GM23338 (cell line): ENCODE data around the gene RAD51B. TPM values are rescaled to one million over a fixed set of nuclear protein-coding genes. Genes with fewer than 3 reads are reported as not detected.

Experiments used
- ATAC-seq: fragments of 200-7000 bp; cut with Tn5 transposase; 3 replicates; pipeline ENCODE4 v1.9.1; 2020
- DNase-seq: peaks from one replicate; pipeline ENCODE4 v3.0.0-alpha.2; 2015; ENCODE audit warnings: low spot score
- H2AFZ ChIP-seq: fragments of 200-600 bp; sonication (generic); 2 replicates; pipeline ENCODE4 v1.8.0; 2016; ENCODE audit warnings: antibody characterized with exemption, mild to moderate bottlenecking, moderate library complexity
- H3F3A ChIP-seq: fragments of 200-600 bp; sonication (generic); replicated peaks from 2 replicates; pipeline ENCODE4 v1.8.0; 2017; ENCODE audit warnings: antibody characterized with exemption, mixed run types, low read depth
- H3K27ac ChIP-seq: fragments of 200-600 bp; sonication (generic); 2 replicates; pipeline ENCODE4 v1.6.1; 2016; ENCODE audit warnings: low read depth
- H3K27me3 ChIP-seq: fragments of 200-600 bp; sonication (generic); 2 replicates; pipeline ENCODE4 v1.8.0; 2016; ENCODE audit warnings: mild to moderate bottlenecking, mixed run types, moderate library complexity; ENCODE audit not compliant: insufficient read depth
- H3K36me3 ChIP-seq: fragments of 200-600 bp; sonication (generic); 2 replicates; pipeline ENCODE4 v1.8.0; 2016; ENCODE audit warnings: mild to moderate bottlenecking; ENCODE audit not compliant: insufficient read depth
- H3K4me1 ChIP-seq: fragments of 200-600 bp; sonication (generic); 2 replicates; pipeline ENCODE4 v1.8.0; 2016; ENCODE audit warnings: mild to moderate bottlenecking, moderate library complexity; ENCODE audit not compliant: insufficient read depth
- H3K4me2 ChIP-seq: fragments of 200-600 bp; sonication (generic); 2 replicates; pipeline ENCODE4 v1.7.1; 2017; ENCODE audit warnings: mixed run types
- H3K4me3 ChIP-seq: fragments of 200-600 bp; sonication (generic); 2 replicates; pipeline ENCODE4 v1.6.1; 2016; ENCODE audit warnings: mixed run types
- H3K79me2 ChIP-seq: fragments of 200-600 bp; sonication (generic); replicated peaks from 2 replicates; pipeline ENCODE4 v1.8.0; 2017; ENCODE audit warnings: mild to moderate bottlenecking; ENCODE audit not compliant: insufficient read depth
- H3K9me2 ChIP-seq: fragments of 200-600 bp; sonication (generic); 2 replicates; pipeline ENCODE4 v1.8.0; 2017; ENCODE audit not compliant: insufficient read depth
- H4K20me1 ChIP-seq: fragments of 200-600 bp; sonication (generic); replicated peaks from 2 replicates; pipeline ENCODE4 v1.8.0; 2017; ENCODE audit warnings: mild to moderate bottlenecking; ENCODE audit not compliant: insufficient read depth
- H3K27ac Mint-ChIP-seq: 2 replicates; pipeline ENCODE4 v1.8.0; 2020; ENCODE audit warnings: inconsistent platforms, mild to moderate bottlenecking, moderate library complexity, mixed read lengths
- H3K27me3 Mint-ChIP-seq: 3 replicates; pipeline ENCODE4 v1.8.0; 2022; ENCODE audit warnings: low read depth, mild to moderate bottlenecking, moderate library complexity, mixed read lengths, inconsistent platforms; ENCODE audit not compliant: insufficient read depth, poor library complexity
- H3K36me3 Mint-ChIP-seq: 3 replicates; pipeline ENCODE4 v1.8.0; 2021; ENCODE audit warnings: low read depth, mild to moderate bottlenecking, inconsistent platforms, moderate library complexity, mixed read lengths
- H3K4me1 Mint-ChIP-seq: 3 replicates; pipeline ENCODE4 v1.8.0; 2020; ENCODE audit warnings: mild to moderate bottlenecking, inconsistent platforms, mixed read lengths
- H3K4me3 Mint-ChIP-seq: 3 replicates; pipeline ENCODE4 v1.8.0; 2021; ENCODE audit warnings: moderate library complexity, mild to moderate bottlenecking, inconsistent platforms, mixed read lengths
- H3K9me3 Mint-ChIP-seq: 3 replicates; pipeline ENCODE4 v1.8.0; 2020; ENCODE audit warnings: moderate library complexity, mild to moderate bottlenecking, inconsistent platforms, mixed read lengths
- CREB1 ChIP-seq: fragments of 250-450 bp; sonication (Bioruptor Pico); IDR thresholded peaks from 2 replicates; pipeline ENCODE4 v1.5.0; 2020; ENCODE audit warnings: low read depth, mild to moderate bottlenecking, moderate library complexity
- ETS1 ChIP-seq: IDR thresholded peaks from 2 replicates; pipeline ENCODE4 v1.6.1; 2016; ENCODE audit warnings: antibody characterized with exemption
- EZH2 ChIP-seq: fragments of 200-600 bp; sonication (generic); IDR thresholded peaks from one replicate; pipeline ENCODE4 v1.8.0; 2017; ENCODE audit warnings: antibody characterized with exemption, mild to moderate bottlenecking, low read depth; ENCODE audit not compliant: unreplicated experiment
- EZH2phosphoT487 ChIP-seq: fragments of 200-600 bp; sonication (generic); IDR thresholded peaks from one replicate; pipeline ENCODE4 v1.8.1; 2018; ENCODE audit warnings: antibody characterized with exemption; ENCODE audit not compliant: unreplicated experiment
- JUNB ChIP-seq: IDR thresholded peaks from one replicate; pipeline ENCODE4 v1.6.1; 2016; ENCODE audit warnings: antibody characterized with exemption; ENCODE audit not compliant: unreplicated experiment
- POLR2AphosphoS5 ChIP-seq: IDR thresholded peaks from 2 replicates; pipeline ENCODE4 v1.6.1; 2016; ENCODE audit warnings: antibody characterized with exemption, low read depth
- STAT1 ChIP-seq: IDR thresholded peaks from one replicate; pipeline ENCODE4 v1.6.1; 2016; ENCODE audit warnings: antibody characterized with exemption; ENCODE audit not compliant: unreplicated experiment
- ZNF114 ChIP-seq: fragments of 250-450 bp; sonication (Bioruptor Pico); IDR thresholded peaks from 2 replicates; pipeline ENCODE4 v1.5.0; 2020; ENCODE audit warnings: mild to moderate bottlenecking, moderate library complexity
- ZNF331 ChIP-seq: fragments of 250-450 bp; sonication (Bioruptor Pico); IDR thresholded peaks from 2 replicates; pipeline ENCODE4 v1.5.0; 2020; ENCODE audit warnings: low read depth, mild to moderate bottlenecking, moderate library complexity
- ZNF462 ChIP-seq: fragments of 250-450 bp; sonication (Bioruptor Pico); IDR thresholded peaks from 2 replicates; pipeline ENCODE4 v1.5.0; 2020; ENCODE audit warnings: mild to moderate bottlenecking, moderate library complexity
- polyA plus RNA-seq: library from polyadenylated mRNA; unstranded; fragments of >200 nt; fragmentation: Nextera tagmentation; extraction: Ambion mirVana; gene quantifications from 2 replicates; pipeline ENCODE4 v1.2.1, GENCODE V29; 2016
- total RNA-seq: library from RNA; depleted of rRNA; stranded (reverse); fragments of >200 nt; shearing (Covaris generic); gene quantifications from 2 replicates; pipeline ENCODE4 v1.2.3, GENCODE V29; 2014
- TF ChIP-seq, protein P1 (sequence below): IDR thresholded peaks from one replicate; pipeline ENCODE4 v1.6.1; 2018; ENCODE audit warnings: antibody characterized with exemption; ENCODE audit not compliant: unreplicated experiment

Gene RAD51B
- total and polyA plus RNA-seq, 2 experiments from 2014 or later = 15.7 to 29.1 TPM

DNA sequence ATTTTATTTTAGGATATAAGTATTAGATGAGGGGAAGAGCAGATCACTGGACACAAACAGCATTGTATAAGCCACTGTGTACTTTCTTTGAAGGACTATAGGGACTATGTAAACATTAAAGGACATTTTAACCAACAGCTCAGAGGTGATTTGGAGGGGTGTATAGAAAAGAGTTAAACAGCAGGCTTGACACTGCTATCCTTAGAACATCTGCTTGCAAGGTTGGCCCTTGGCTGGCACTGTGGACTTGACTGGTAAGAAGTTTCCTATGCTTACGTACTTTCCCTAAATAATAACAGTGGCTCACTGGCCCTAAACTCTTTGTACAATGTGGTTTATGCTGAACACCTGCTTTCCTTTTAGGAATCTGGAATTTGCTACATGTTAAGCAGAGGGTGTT, 31.9 kb upstream of the RAD51B start (continued):
- TF ChIP-seq, protein P1, sequence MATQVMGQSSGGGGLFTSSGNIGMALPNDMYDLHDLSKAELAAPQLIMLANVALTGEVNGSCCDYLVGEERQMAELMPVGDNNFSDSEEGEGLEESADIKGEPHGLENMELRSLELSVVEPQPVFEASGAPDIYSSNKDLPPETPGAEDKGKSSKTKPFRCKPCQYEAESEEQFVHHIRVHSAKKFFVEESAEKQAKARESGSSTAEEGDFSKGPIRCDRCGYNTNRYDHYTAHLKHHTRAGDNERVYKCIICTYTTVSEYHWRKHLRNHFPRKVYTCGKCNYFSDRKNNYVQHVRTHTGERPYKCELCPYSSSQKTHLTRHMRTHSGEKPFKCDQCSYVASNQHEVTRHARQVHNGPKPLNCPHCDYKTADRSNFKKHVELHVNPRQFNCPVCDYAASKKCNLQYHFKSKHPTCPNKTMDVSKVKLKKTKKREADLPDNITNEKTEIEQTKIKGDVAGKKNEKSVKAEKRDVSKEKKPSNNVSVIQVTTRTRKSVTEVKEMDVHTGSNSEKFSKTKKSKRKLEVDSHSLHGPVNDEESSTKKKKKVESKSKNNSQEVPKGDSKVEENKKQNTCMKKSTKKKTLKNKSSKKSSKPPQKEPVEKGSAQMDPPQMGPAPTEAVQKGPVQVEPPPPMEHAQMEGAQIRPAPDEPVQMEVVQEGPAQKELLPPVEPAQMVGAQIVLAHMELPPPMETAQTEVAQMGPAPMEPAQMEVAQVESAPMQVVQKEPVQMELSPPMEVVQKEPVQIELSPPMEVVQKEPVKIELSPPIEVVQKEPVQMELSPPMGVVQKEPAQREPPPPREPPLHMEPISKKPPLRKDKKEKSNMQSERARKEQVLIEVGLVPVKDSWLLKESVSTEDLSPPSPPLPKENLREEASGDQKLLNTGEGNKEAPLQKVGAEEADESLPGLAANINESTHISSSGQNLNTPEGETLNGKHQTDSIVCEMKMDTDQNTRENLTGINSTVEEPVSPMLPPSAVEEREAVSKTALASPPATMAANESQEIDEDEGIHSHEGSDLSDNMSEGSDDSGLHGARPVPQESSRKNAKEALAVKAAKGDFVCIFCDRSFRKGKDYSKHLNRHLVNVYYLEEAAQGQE = no peak
- TF ChIP-seq STAT1 (no peak), EZH2 (no peak), CREB1 (CRISPR knock-in tag) (no peak), ZNF114 (CRISPR knock-in tag) (no peak), EZH2phosphoT487 (no peak), JUNB (no peak), ETS1 (no peak), ZNF331 (no peak)

DNA sequence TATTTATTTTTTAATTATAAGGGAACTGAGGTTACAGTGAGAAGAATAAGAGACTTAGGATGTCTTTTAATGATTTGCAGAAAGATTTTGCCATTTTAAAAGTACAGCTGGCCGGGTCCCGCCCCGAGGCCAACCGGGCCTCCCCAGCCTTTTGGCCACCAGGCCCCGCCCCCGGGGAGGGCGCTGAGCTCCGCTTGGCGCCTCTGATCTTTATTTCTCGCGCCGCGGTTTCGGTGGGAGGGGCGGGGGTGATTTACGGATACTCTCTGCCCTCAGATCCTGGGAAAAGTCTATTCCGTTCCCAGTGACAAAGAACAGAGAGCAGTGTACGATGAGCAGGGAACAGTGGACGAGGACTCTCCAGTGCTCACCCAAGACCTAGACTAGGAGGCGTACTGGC, 20.8 kb upstream of the RAD51B start:
- Mint-ChIP-seq H3K9me3 (no peaks in the 10 kb centered on the region), H3K36me3 (peaks cover 58% of the 10 kb centered on the region), H3K27ac (no peak overlapping the region), H3K4me3 (no peak overlapping the region), H3K27me3 (no peaks in the 10 kb centered on the region), H3K4me1 (no peaks in the 10 kb centered on the region)
- Histone ChIP-seq H3K36me3 (peaks cover 53% of the 10 kb centered on the region), H2AFZ (no peak overlapping the region), H3F3A (no peaks in the 10 kb centered on the region), H3K4me1 (no peaks in the 10 kb centered on the region), H3K27ac (no peak overlapping the region), H3K4me3 (no peak overlapping the region), H3K79me2 (no peaks in the 10 kb centered on the region), H3K4me2 (no peak overlapping the region), H3K9me2 (no peaks in the 10 kb centered on the region), H4K20me1 (0 out of 2 replicates have a peak, but pooled peaks cover 11% of the 10 kb centered on the region), H3K27me3 (no peaks in the 10 kb centered on the region)
- DNase-seq = no peak
- no peak for ATAC-seq
- TF ChIP-seq JUNB (no peak), ZNF462 (no peak), EZH2phosphoT487 (no peak), POLR2AphosphoS5 (no peak), ZNF114 (CRISPR knock-in tag) (no peak), EZH2 (no peak)
- TF ChIP-seq, protein P1 = no peak
